Neuron (in vitro differentiated cells): ENCODE results near the gene TMX2.
"Not testable (repeated sequence)": the region's sequence is repeated elsewhere in the genome, so short reads cannot be mapped to it uniquely, and the experiment has no call there.

Experiments used
- H2AFZ ChIP-seq: one replicate; pipeline ENCODE4 v1.6.1; 2013; ENCODE audit warnings: low read depth, mild to moderate bottlenecking, inconsistent platforms, low read length, moderate library complexity
- H3K27me3 ChIP-seq: one replicate; pipeline ENCODE4 v1.6.1; 2013; ENCODE audit warnings: low read length; ENCODE audit not compliant: insufficient read depth
- H3K36me3 ChIP-seq: one replicate; pipeline ENCODE4 v1.6.1; 2013; ENCODE audit warnings: low read length; ENCODE audit not compliant: insufficient read depth
- H3K4me1 ChIP-seq: one replicate; pipeline ENCODE4 v1.6.1; 2013; ENCODE audit warnings: low read length; ENCODE audit not compliant: insufficient read depth
- H3K4me3 ChIP-seq: 2 replicates; pipeline ENCODE4 v1.5.1; 2013; ENCODE audit warnings: mild to moderate bottlenecking, low read length, moderate library complexity
- H3K9me3 ChIP-seq: one replicate; pipeline ENCODE4 v1.6.1; 2013; ENCODE audit warnings: low read length

TMX2 gene

GRCh38 chr11:57698843-57699365 lies 13.5 kb upstream of the TMX2 start:
- Histone ChIP-seq H3K27me3 (no peaks in the 10 kb centered on the region), H3K4me1 (no peaks in the 10 kb centered on the region), H2AFZ (no peak overlapping the region), H3K36me3 (peaks cover 83% of the 10 kb centered on the region), H3K9me3 (no peaks in the 10 kb centered on the region), H3K4me3 (no peak overlapping the region)

- H2AFZ ChIP-seq: no peak overlapping the region
- no peaks in the 10 kb centered on the region for H3K9me3 ChIP-seq
- peaks cover 84% of the 10 kb centered on the region for H3K36me3 ChIP-seq
- no peaks in the 10 kb centered on the region for H3K27me3 ChIP-seq
- no peak overlapping the region for H3K4me3 ChIP-seq
- H3K4me1 ChIP-seq: no peaks in the 10 kb centered on the region
Observed at GRCh38 chr11:57699813-57700212, 12.6 kb upstream of the TMX2 start.

GRCh38 chr11:57700425-57700824 lies 12.0 kb upstream of the TMX2 start:
- Histone ChIP-seq H3K36me3 (peaks cover 81% of the 10 kb centered on the region), H3K27me3 (no peaks in the 10 kb centered on the region), H3K4me3 (no peak overlapping the region), H3K4me1 (no peaks in the 10 kb centered on the region), H2AFZ (no peak overlapping the region), H3K9me3 (no peaks in the 10 kb centered on the region)

- Histone ChIP-seq H2AFZ (no peak overlapping the region), H3K4me1 (no peaks in the 10 kb centered on the region), H3K27me3 (no peaks in the 10 kb centered on the region), H3K9me3 (no peaks in the 10 kb centered on the region), H3K4me3 (no peak overlapping the region), H3K36me3 (peaks cover 72% of the 10 kb centered on the region)
Observed at GRCh38 chr11:57703341-57703740, 9.1 kb upstream of the TMX2 start.

- H3K4me1 ChIP-seq: no peaks in the 10 kb centered on the region
- no peaks in the 10 kb centered on the region for H3K9me3 ChIP-seq
- H3K4me3 ChIP-seq: no peak overlapping the region
- H3K27me3 ChIP-seq: no peaks in the 10 kb centered on the region
- H3K36me3 ChIP-seq: peaks cover 56% of the 10 kb centered on the region
- H2AFZ ChIP-seq: no peak overlapping the region
Observed at GRCh38 chr11:57704932-57705331, 7.5 kb upstream of the TMX2 start.

GRCh38 chr11:57705432-57705831 lies 7.0 kb upstream of the TMX2 start:
- not testable (repeated sequence) for H2AFZ ChIP-seq, H3K4me3 ChIP-seq, H3K9me3 ChIP-seq, H3K27me3 ChIP-seq, H3K4me1 ChIP-seq
- peaks cover 52% of the 10 kb centered on the region for H3K36me3 ChIP-seq

GRCh38 chr11:57709802-57710367 lies 2.5 kb upstream of the TMX2 start:
- Histone ChIP-seq H3K4me1 (peaks cover 23% of the 10 kb centered on the region), H3K9me3 (no peaks in the 10 kb centered on the region), H3K27me3 (no peaks in the 10 kb centered on the region), H3K36me3 (peaks cover 20% of the 10 kb centered on the region), H2AFZ (no peak overlapping the region), H3K4me3 (no peak overlapping the region)

- Histone ChIP-seq H3K27me3 (no peaks in the 10 kb centered on the region), H3K4me3 (peak within 1 kb of the TSS; percentile 67), H3K4me1 (peaks cover 23% of the 10 kb centered on the region), H3K36me3 (peaks cover 15% of the 10 kb centered on the region), H3K9me3 (no peaks in the 10 kb centered on the region), H2AFZ (peak within 1 kb of the TSS; percentile 27)
Observed at GRCh38 chr11:57711414-57712255, 758 bp upstream of the TMX2 start, which contains the start of gene MED19. Gene MED19, minus strand, starts transcription at chr11:57712215. Its CDS starts 36 bp downstream, at chr11:57712179.

GRCh38 chr11:57713835-57714234 lies 1.4 kb downstream of the TMX2 start:
- Histone ChIP-seq H3K9me3 (peaks cover 4% of the 10 kb centered on the region), H3K27me3 (no peaks in the 10 kb centered on the region), H3K4me3 (peak overlapping the region; percentile 67), H3K4me1 (peaks cover 23% of the 10 kb centered on the region), H3K36me3 (peaks cover 12% of the 10 kb centered on the region), H2AFZ (no peak overlapping the region)

GRCh38 chr11:57716726-57717125 lies 4.3 kb downstream of the TMX2 start:
- not testable (repeated sequence) for H3K4me3 ChIP-seq, H2AFZ ChIP-seq, H3K27me3 ChIP-seq, H3K9me3 ChIP-seq
- Histone ChIP-seq H3K36me3 (peaks cover 20% of the 10 kb centered on the region), H3K4me1 (peaks cover 13% of the 10 kb centered on the region)

- Histone ChIP-seq H3K9me3 (no peaks in the 10 kb centered on the region), H3K4me3 (no peak overlapping the region), H3K36me3 (peaks cover 14% of the 10 kb centered on the region), H2AFZ (no peak overlapping the region), H3K4me1 (no peaks in the 10 kb centered on the region), H3K27me3 (no peaks in the 10 kb centered on the region)
Observed at GRCh38 chr11:57727185-57727584, 14.8 kb downstream of the TMX2 start.

- no peak overlapping the region for H3K4me3 ChIP-seq
- no peaks in the 10 kb centered on the region for H3K4me1 ChIP-seq
- H3K36me3 ChIP-seq: peaks cover 9% of the 10 kb centered on the region
Observed at GRCh38 chr11:57728829-57729228, 16.4 kb downstream of the TMX2 start.

GRCh38 chr11:57729479-57729878 lies 17.1 kb downstream of the TMX2 start:
- peaks cover 7% of the 10 kb centered on the region for H3K36me3 ChIP-seq
- no peak overlapping the region for H3K4me3 ChIP-seq
- H3K4me1 ChIP-seq: no peaks in the 10 kb centered on the region
- H3K27me3 ChIP-seq: no peaks in the 10 kb centered on the region
- H3K9me3 ChIP-seq: no peaks in the 10 kb centered on the region
- H2AFZ ChIP-seq: no peak overlapping the region

More at GRCh38 chr11:57728829-57729228, 16.4 kb downstream of the TMX2 start:
- H2AFZ ChIP-seq: no peak overlapping the region
- H3K9me3 ChIP-seq: no peaks in the 10 kb centered on the region
- no peaks in the 10 kb centered on the region for H3K27me3 ChIP-seq
